H1 (cell line): Measurements from ENCODE around the gene PIGU.
"Not testable (repeated sequence)": the region's sequence is repeated elsewhere in the genome, so short reads cannot be mapped to it uniquely, and the experiment has no call there.

Experiments
- CBX5 ChIP-seq: fragments of 300-800, 300-1000 bp; sonication (generic); IDR thresholded peaks from 2 replicates; pipeline ENCODE4 v1.7.1; 2016; ENCODE audit warnings: antibody characterized with exemption, low read length, low read depth
- CTCF ChIP-seq, 3 experiments: IDR thresholded peaks; 1 replicate in 2 of 3; 2 replicates in 1 of 3; pipeline versions ENCODE4 v1.5.1 to v1.6.1; 2011; ENCODE audit warnings: low read length in 3 of 3, mild to moderate bottlenecking in 3 of 3, inconsistent platforms in 2 of 3, low read depth in 1 of 3, moderate library complexity in 1 of 3; ENCODE audit not compliant: insufficient read depth in 1 of 3; ENCODE audit errors: control extremely low read depth in 1 of 3
- GTF2F1 ChIP-seq: IDR thresholded peaks from 2 replicates; pipeline ENCODE4 v1.6.1; 2012; ENCODE audit warnings: low read depth, low read length, improper control_type of control experiment, borderline replicate concordance
- HDAC2 ChIP-seq, 2 experiments: fragments of 300-600 bp in 1 of 2; sonication (generic) in 1 of 2; IDR thresholded peaks; 2 replicates each; pipeline ENCODE4 v1.6.1; 2011 to 2012; ENCODE audit warnings: low read depth in 2 of 2, low read length in 2 of 2, mild to moderate bottlenecking in 2 of 2, moderate library complexity in 2 of 2, borderline replicate concordance in 1 of 2, inconsistent platforms in 1 of 2
- JUN ChIP-seq: IDR thresholded peaks from 2 replicates; pipeline ENCODE4 v1.6.1; 2011; ENCODE audit warnings: low read depth, mild to moderate bottlenecking, improper control_type of control experiment, low read length
- MAX ChIP-seq: IDR thresholded peaks from 2 replicates; pipeline ENCODE4 v1.6.1; 2012; ENCODE audit warnings: inconsistent platforms
- PHF8 ChIP-seq: fragments of 200-600 bp; sonication (generic); conservative IDR thresholded peaks from 2 replicates; pipeline ENCODE4 v1.7.1; 2012; ENCODE audit warnings: low read depth, mild to moderate bottlenecking, inconsistent platforms, low read length, moderate library complexity
- POLR2AphosphoS5 ChIP-seq: IDR thresholded peaks from 2 replicates; pipeline ENCODE4 v1.6.1; 2011; ENCODE audit warnings: low read depth, low read length
- SIN3A ChIP-seq, 2 experiments: IDR thresholded peaks in 1 of 2; conservative IDR thresholded peaks in 1 of 2; 2 replicates each; pipeline ENCODE4 v1.6.1; 2011 to 2012; ENCODE audit warnings: low read length in 2 of 2, improper control_type of control experiment in 1 of 2, low read depth in 1 of 2, mild to moderate bottlenecking in 1 of 2
- SRF ChIP-seq: IDR thresholded peaks from 2 replicates; pipeline ENCODE4 v1.6.1; 2011; ENCODE audit warnings: mild to moderate bottlenecking, low read depth, low read length, moderate library complexity
- YY1 ChIP-seq: IDR thresholded peaks from 2 replicates; pipeline ENCODE4 v1.6.1; 2011; ENCODE audit warnings: low read depth, mild to moderate bottlenecking, low read length

- not testable (repeated sequence) for TF ChIP-seq HDAC2 (IDR thresholded peaks at IDR 0.05; ENCODE audit: borderline replicate concordance in 1 of 2, low read depth in 2 of 2, low read length in 2 of 2); CBX5; MAX; CTCF (IDR thresholded peaks at IDR 0.05; ENCODE audit: control extremely low read depth in 1 of 3, insufficient read depth in 1 of 3, low read depth in 1 of 3, low read length in 3 of 3); PHF8; JUN; YY1; SRF; GTF2F1; POLR2AphosphoS5; SIN3A (conservative IDR thresholded peaks at IDR 0.05 in 1 of 2, IDR thresholded peaks at IDR 0.05 in 1 of 2; ENCODE audit: low read depth in 1 of 2, low read length in 2 of 2)
Observed at GRCh38 chr20:34518863-34519262, 158.0 kb downstream of the PIGU start.
